DND-41 (cell line): ENCODE data around the gene SLC15A5.

Source experiments
- CTCF ChIP-seq: IDR thresholded peaks from 2 replicates; pipeline ENCODE4 v1.5.1; 2012; ENCODE audit warnings: borderline replicate concordance, low read length, moderate library complexity, mild to moderate bottlenecking; ENCODE audit not compliant: poor library complexity, severe bottlenecking; ENCODE audit errors: extremely low read depth
- EZH2 ChIP-seq: IDR thresholded peaks from 3 replicates; pipeline ENCODE4 v1.6.1; 2012; ENCODE audit warnings: borderline replicate concordance, low read depth, mild to moderate bottlenecking, moderate library complexity, low read length, inconsistent platforms; ENCODE audit not compliant: severe bottlenecking

DNA sequence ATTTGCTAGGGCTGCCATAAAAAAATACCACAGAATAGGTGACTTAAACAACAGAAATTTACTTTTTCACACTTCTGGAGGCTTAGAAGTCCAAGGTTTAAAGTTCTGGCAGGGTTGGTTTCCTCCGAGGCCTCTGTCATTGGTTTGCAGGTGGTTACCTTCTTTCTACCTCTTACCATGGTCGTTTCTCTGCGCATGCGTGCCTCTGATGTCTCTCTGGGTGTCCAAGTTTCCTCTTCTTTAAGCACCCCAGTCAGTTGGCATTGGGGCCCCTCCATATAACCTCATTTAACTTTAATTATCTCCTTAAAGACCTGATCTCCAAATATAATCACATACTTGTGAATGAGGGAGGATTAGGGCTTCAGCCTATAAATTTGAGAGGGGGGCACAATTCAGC lies 103.2 kb downstream of the SLC15A5 start:
- TF ChIP-seq CTCF = no peak
- TF ChIP-seq EZH2 = no peak
